Stromal cell of bone marrow (primary cell): ENCODE data around the gene NDUFAF8.

ENCODE experiments used
- DNase-seq: peaks from one replicate; pipeline ENCODE4 v3.0.0-alpha.2; 2012; ENCODE audit warnings: low read depth

The NDUFAF8 gene, protein sequence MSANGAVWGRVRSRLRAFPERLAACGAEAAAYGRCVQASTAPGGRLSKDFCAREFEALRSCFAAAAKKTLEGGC

GRCh38 chr17:81238815-81239713 is at the start of gene NDUFAF8, which contains the start of gene TEPSIN:
TSS of gene NDUFAF8 (plus strand) at chr17:81239318. CDS start at chr17:81239364, 46 bp downstream.
TSS of gene TEPSIN (minus strand) at chr17:81239055. CDS start at chr17:81239033, 22 bp downstream.
- peak; percentile 100 for DNase-seq

GRCh38 chr17:81189670-81190530 is 49.2 kb upstream of the NDUFAF8 start:
- no peak for DNase-seq

GRCh38 chr17:81190591-81190990 is 48.5 kb upstream of the NDUFAF8 start:
- DNase-seq, result no peak

DNA sequence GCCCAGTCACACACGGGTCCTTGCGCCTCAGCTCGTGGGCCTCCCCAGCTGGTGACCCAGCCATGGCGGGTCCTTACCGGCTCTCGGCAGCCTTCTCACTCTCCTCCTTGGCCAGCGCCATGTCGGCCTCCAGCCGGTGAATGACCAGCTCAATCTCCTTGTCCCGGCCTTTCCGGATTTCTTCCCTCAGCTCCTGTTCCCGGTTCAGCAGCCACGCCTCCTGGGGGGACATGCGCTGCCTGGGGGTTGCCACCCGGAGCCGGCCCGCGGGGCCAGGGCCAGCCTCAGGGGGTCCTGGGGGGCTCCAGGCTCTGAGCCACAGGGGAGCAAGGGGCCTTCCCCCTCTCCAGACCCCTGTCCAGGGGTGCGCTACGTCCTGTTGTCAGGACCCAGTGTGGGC is 48.0 kb upstream of the NDUFAF8 start:
- no peak for DNase-seq

GRCh38 chr17:81191646-81192045 is 47.5 kb upstream of the NDUFAF8 start:
- DNase-seq, result no peak

- no peak for DNase-seq
These were observed 46.6 kb upstream of the NDUFAF8 start for GRCh38 chr17:81192386-81193050.

GRCh38 chr17:81193051-81193410 is 46.1 kb upstream of the NDUFAF8 start:
- no peak for DNase-seq

GRCh38 chr17:81193470-81194224 is 45.5 kb upstream of the NDUFAF8 start:
- DNase-seq, result no peak

DNA sequence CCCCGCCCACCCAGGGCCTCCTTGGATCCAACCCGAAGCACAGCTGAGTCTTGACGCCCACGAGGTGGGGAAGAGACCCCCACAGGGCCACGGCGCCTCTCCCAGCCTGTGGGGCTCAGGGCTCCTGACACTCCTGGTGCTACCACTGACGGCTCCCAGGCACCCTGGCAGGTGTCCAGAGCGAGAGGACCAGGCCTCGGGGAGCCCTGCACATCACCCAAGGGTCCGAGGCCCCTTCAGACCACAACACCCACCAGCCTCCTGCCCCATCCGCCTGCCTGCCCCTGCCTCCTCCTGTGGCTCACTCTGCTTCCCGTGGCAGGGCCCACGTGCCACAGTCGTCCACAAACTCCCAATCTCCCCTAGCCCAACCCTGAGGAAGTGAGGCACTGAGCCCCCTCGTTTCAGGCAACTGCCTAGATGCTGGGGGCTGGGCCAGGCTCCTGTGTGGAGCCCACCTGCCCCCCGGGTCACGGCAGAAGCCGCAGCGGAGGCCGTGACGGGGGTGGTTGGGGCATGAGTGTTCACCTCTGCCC is 44.8 kb upstream of the NDUFAF8 start:
- no peak for DNase-seq

DNA sequence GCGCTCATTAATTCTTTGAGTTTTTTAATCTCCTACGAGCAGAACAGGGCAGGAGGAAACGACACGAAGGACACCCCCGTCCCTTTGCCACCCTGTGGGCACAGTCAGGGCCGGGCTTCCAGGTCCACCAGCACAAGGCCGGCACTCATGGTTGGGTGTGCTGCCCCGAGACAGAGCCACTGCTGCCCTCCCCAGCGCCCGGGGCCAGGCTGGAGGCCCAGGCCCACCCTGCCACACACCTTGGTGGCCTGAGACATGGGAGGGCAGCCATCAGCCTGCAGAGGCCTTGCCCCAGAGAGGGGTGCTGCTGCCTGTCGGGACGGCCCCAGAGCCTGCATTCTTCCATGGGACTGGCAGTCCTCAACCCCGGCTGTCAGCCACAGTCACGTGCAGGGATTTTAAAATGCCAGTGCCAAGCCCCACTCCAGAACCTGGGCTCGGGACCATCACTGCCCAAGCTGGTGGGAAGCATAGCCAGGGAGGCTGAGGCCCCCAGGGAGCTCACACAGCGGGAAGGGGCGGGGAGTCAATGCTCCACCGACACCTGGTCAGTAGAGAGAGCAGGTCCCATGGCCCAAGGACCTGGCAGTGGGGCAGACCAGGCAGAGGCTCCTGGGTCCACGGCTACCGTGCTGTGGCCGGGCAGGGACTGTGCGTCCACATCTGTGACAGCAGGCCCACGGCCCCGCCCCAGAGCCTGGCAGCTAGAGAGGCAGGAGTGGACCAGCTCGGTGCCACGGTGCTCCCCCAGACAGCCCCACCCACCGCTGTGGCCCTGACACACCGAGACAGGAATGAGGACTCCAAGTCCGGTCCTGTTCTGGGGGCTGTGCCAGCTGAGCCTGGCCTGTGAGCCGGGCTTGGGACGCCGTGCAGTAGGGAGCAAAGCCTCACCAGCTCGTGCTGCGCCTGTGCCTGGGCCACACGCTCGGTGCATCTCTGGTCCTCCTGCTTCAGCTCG is 43.9 kb upstream of the NDUFAF8 start:
- no peak for DNase-seq

DNA sequence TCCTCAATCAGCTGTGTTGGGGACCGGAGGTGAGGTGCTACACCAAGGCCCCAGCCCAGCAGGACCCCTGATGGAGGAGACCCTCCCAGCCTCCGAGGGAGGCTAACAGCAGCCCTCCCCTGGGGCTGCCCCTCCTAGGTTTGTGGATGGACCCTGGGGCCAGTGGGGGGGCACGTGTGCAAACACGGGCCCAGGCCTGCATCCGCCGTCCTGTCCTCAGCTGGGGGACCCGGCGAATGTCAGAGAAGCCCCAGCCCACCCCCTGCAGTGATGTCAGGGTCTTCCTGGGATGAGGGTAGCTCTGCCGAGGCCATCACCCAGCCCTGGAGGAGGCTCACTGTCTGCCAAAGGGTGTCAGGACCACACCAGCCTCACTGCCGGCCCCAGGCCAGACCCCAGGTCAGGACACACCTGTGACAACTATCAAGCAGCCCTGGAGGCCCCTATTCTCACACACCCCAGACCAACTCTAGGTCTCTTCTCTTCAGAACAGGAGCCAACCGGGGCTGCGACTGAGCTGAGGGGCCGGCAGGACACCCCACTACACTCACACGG is 43.1 kb upstream of the NDUFAF8 start:
- no peak for DNase-seq

DNA sequence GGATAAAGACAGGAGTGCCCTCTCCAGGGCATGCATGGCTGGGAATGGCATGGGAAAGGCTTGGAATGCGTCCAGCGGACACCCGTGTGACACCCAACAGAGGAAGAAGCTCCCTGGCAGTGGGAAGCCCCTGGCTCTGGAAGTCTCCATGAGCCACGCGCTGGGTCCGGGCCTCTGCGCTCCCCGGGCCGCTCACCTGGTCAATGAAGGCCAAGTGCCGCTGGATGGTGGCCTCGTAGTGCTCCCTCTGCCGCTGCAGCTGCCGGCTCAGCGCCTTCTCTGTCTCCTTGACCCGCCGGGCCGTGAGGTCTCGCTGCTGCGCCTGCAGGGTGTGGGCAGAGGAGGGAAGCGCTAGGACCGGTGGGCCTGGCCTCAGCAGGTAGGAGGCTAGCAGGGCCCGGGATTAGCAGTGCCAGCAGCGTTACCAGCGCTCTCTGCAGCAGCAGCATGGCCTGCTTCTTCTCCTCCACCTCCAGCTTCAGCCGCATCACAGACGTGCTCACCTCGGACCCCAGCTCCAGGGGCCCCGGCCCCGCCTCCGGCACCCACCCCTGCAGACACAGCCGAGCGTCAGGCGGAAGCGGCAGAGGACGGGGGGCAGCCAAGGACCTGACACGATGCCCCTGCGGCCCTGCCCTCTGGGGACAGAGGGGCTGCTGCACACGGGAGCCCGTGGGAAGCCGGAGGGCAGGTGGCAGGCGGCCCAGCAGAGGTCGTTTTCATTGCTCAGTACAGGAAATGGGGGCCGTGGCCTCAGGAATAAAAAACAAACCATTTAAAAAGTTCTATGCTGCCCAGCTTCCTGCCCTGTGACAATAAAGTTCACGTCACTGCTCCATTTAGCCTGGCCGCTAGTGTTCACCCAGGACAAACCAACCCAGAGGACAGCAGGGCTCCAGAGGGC is 42.4 kb upstream of the NDUFAF8 start:
- no peak for DNase-seq

DNA sequence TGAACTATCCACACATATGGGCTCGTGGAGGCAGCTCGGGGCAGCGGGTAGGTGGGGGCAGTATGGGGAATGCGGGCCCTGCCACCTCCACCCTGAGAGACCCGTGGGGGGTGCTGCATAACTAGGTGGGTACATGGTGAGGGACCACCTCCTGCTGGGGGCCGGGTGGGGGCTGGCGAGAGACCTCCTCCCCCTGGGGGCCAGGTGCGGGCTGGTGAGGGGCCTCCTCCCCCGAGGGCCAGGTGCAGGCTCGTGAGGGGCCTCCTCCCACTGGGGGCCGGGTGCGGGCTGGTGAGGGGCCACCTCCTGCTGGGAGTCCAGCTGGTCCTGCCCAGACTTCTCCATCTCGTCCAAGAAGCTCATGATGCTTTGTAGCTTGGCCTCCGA is 41.7 kb upstream of the NDUFAF8 start:
- no peak for DNase-seq

DNA sequence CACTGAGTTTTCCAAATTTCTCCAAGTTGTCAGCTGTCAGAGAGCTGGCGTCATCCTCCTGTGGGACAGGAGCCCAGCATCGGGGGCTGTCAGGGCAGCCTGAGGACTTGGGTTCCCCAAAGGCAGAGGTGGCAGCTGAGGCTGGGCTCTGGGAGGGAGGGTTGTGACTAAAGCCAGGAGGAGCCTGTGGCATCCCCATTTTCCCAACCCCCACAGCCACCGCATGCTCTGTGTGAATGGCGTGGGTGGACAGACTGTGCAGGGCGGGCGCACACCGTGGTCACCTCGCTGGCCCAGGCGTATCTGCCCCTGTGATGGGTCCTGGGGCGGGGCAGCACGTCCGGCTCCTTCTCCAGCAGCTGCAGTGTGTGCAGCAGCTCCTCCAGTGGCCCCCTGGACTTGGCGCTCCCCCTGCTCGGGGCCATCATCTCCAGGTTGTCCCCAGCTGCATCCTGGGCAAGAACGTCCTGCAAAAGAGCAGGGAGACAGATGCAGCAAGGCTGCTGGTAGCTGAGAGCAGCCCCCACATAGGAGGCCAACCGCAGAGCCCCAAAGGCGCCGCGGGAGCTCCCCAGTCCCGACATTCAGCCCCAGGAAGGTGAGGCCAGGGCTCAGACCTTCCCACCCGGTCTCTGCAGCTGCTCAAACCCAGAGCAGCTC is 41.2 kb upstream of the NDUFAF8 start:
- no peak for DNase-seq

DNA sequence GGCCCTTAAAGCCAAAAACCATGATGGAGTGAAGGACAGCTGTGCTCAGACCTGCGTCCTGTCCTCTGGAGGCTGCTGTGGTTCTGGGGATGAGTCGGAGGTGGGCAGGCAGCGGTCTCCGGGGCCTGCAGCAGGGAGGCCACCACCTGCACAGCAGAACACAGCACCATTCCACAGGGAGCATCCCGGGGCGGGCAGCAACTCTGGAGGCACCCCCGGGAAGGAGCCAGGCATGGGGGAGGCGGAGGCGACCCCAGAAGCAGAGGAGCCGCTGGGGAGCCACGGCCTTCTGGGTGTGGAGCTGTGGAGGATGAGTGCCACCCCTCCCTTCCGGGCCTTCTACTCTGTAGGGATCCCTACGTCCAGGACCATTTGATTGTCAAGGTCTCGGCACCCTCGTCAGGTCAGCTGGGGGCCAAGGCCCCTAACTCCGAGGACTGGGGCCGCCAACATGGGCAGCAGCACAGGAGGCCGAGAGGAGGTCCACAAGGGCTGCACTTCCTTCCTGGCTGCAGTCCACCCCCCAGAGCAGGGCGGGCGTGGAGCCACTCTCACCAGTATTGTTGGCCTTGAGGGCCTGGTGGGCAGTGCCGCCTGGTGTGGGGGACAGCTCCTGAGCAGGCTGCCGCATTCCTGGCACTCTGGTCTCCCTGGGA is 40.2 kb upstream of the NDUFAF8 start:
- DNase-seq, result no peak

- no peak for DNase-seq
These were observed 39.7 kb upstream of the NDUFAF8 start for GRCh38 chr17:81199482-81199830.

GRCh38 chr17:81200201-81200600 is 38.9 kb upstream of the NDUFAF8 start:
- DNase-seq, result no peak
